Upper lobe of left lung (tissue), 4 donors: ENCODE measurements around the gene KDM5A.

Source experiments
- CTCF ChIP-seq, 6 experiments: fragments of 450-650 bp in 4 of 6; fragments of 200-600 bp in 2 of 6; sonication (generic) in 2 of 6; IDR thresholded peaks; one replicate each; pipeline ENCODE4 v1.5.1; 2016 to 2019; ENCODE audit warnings: antibody characterized with exemption in 6 of 6
- POLR2A ChIP-seq, 4 donors: fragments of 450-650 bp; IDR thresholded peaks; one replicate each; pipeline ENCODE4 v1.5.1; 2016 to 2017; ENCODE audit warnings: antibody characterized with exemption in 4 of 4, mild to moderate bottlenecking in 2 of 4

DNA sequence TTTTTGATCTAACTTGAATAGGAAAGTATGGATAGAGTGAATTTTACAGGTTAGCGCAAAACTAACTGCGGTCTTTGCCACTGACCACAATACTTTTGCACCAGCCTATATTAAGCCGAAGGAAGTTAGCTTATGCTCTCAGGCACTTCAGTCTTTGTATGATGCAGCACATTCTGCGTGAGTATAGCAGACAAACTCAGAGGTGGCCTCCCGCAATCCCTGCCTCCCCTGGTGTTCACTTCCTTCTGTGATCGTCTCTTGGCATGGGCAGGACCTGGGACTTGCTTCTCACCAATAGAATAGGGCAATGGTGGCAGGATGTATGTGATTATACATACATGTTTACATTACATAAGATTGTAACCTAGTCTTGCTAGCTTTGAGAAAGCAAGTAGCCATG lies 116.2 kb downstream of the KDM5A start:
- TF ChIP-seq POLR2A (IDR thresholded peaks at IDR 0.05) (no peak), CTCF (IDR thresholded peaks at IDR 0.05) (no peak)
